ENCODE results near the gene IST1.
A peak's percentile ranks its signal among the peaks of the same experiment; 100 is the strongest.
"Not testable (repeated sequence)": the region's sequence is repeated elsewhere in the genome, so short reads cannot be mapped to it uniquely, and the experiment has no call there.

Gene IST1

DNA sequence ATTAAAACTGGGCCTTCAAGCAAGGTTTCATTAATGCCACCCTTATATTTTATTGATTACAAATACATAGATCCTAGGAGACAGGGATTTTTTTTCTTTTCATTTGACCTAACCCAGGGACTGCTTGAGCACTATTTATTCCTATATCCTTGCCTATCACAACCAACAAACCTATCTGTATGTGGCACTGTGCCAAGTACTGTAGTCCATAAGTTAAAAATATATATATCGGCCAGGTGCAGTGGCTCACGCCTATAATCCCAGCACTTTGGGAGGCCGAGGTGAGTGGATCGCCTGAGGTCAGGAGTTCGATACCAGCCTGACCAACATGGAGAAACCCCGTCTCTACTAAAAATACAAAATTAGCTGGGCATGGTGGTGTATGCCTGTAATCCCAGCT is 28.2 kb upstream of the IST1 start:
- not testable (repeated sequence) for H3K9me3 Mint-ChIP-seq, H3K4me3 Mint-ChIP-seq, H3K36me3 Mint-ChIP-seq, H3K27me3 Mint-ChIP-seq, H3K27ac Mint-ChIP-seq
- peaks cover 18% of the 10 kb centered on the region for H3K4me1 Mint-ChIP-seq

GRCh38 chr16:71867939-71868338 is 27.4 kb upstream of the IST1 start:
- H3K27ac Mint-ChIP-seq: no peak overlapping the region
- H3K27me3 Mint-ChIP-seq: no peaks in the 10 kb centered on the region
- peaks cover 9% of the 10 kb centered on the region for H3K36me3 Mint-ChIP-seq
- no peaks in the 10 kb centered on the region for H3K9me3 Mint-ChIP-seq
- no peak overlapping the region for H3K4me3 Mint-ChIP-seq
- peaks cover 26% of the 10 kb centered on the region for H3K4me1 Mint-ChIP-seq

DNA sequence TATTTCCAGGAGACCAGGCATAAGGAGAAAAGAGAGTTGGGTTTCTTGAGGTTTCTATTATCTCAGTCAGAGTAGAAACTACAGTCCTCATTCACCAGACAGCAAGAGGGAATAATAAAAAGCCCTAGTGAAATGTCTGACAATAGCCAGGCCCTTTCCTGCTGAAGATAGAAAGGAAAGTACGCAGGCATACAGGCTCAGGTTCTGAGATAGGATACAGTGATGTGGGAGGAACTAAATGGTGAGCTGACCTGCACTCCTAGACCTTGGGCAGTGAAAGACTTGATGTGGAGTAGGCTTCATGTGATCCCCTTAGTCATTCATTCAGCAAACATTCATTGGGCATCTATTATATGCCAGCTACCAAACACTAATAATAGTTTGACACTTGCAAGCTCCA is 26.2 kb upstream of the IST1 start:
- H3K36me3 Mint-ChIP-seq: peaks cover 9% of the 10 kb centered on the region

GRCh38 chr16:71870818-71871217 is 24.5 kb upstream of the IST1 start:
- H3K27ac Mint-ChIP-seq: peak overlapping the region; percentile 27
- no peaks in the 10 kb centered on the region for H3K9me3 Mint-ChIP-seq
- H3K4me3 Mint-ChIP-seq: no peak overlapping the region
- H3K4me1 Mint-ChIP-seq: peaks cover 23% of the 10 kb centered on the region
- H3K36me3 Mint-ChIP-seq: peaks cover 5% of the 10 kb centered on the region
- H3K27me3 Mint-ChIP-seq: no peaks in the 10 kb centered on the region

More for the DNA sequence above, 26.2 kb upstream of the IST1 start:
- no peak overlapping the region for H3K4me3 Mint-ChIP-seq
- H3K27me3 Mint-ChIP-seq: no peaks in the 10 kb centered on the region
- H3K9me3 Mint-ChIP-seq: no peaks in the 10 kb centered on the region
- no peak overlapping the region for H3K27ac Mint-ChIP-seq
- H3K4me1 Mint-ChIP-seq: peaks cover 30% of the 10 kb centered on the region

DNA sequence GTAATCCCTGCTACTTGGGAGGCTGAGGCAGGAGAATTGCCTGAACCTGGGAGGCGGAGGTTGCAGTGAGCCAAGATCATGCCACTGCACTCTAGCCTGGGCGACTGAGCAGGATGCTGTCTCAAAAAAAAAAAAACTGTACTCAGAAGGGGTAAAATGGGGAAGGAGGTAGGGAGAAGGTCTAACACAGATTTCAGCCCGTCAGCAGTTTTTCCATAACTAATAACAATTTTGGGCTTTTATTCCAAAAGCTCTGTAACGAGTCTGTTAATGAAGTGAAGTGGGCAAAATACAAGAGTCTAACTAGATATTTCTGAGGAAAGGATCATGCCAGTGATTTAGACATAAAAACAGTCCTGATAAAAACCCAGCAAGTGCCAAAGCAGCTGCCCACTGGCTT is 22.1 kb upstream of the IST1 start:
- Mint-ChIP-seq H3K27me3 (no peaks in the 10 kb centered on the region), H3K4me3 (peak overlapping the region; percentile 59), H3K4me1 (peaks cover 23% of the 10 kb centered on the region), H3K9me3 (no peaks in the 10 kb centered on the region), H3K36me3 (peaks cover 5% of the 10 kb centered on the region), H3K27ac (peak overlapping the region; percentile 86)

DNA sequence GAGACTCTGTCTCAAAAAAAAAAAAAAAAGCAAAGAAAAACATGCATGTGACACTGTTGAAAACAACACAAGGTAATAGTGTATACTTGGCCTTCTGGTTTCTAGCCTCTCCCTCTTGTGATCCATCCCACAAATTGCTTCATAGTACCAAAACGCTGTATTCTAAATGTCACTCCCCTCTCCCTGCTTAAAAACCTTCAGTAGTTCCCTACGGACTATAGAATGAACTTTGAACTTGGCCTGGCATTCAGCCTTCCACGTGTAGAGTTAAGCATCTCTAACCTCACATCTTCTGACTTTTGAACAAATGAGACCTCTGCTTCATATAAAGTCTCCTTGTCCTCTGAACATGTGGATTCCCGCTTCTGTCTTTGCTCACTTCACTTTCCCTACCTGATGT is 16.4 kb upstream of the IST1 start:
- no peaks in the 10 kb centered on the region for H3K27me3 Mint-ChIP-seq
- peaks cover 44% of the 10 kb centered on the region for H3K4me1 Mint-ChIP-seq
- H3K9me3 Mint-ChIP-seq: no peaks in the 10 kb centered on the region
- peaks cover 6% of the 10 kb centered on the region for H3K36me3 Mint-ChIP-seq
- H3K4me3 Mint-ChIP-seq: no peak overlapping the region
- H3K27ac Mint-ChIP-seq: peak overlapping the region; percentile 80

- H3K36me3 Mint-ChIP-seq: peaks cover 6% of the 10 kb centered on the region
- peaks cover 50% of the 10 kb centered on the region for H3K4me1 Mint-ChIP-seq
- H3K4me3 Mint-ChIP-seq: peak overlapping the region; percentile 44
- H3K9me3 Mint-ChIP-seq: no peaks in the 10 kb centered on the region
- H3K27me3 Mint-ChIP-seq: no peaks in the 10 kb centered on the region
- peak overlapping the region; percentile 55 for H3K27ac Mint-ChIP-seq
Observed at GRCh38 chr16:71880176-71880575, 15.2 kb upstream of the IST1 start.

DNA sequence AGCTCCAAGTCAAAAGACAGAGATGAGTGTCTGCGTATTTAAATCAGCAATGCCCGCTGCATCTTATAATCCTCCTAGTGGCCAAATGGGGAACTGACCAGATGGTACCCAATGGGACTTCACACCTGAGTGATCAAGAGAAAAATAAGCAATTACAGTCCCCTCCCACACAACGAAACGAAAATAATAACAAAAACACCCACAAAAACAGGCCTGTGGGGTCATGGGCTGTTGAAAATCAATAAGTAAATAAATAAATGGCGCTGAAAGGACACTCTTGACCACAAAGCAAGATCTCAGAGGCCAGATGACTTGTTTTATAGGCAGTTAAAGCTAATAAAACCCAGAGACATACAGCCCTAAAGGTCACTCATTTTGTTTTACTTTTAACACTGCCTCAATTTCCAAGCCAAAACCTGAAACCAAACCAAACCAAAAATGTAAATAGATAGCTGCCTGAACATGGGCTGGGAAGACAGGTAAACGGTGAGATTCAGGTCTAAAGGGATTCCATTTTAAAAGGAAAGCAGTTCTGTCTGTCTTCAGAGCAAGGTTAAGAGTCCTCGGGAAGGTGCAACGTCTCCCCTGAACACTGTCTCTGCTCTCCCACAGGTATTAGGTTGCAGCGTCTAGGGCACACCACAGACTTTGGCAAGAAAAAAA is 12.7 kb upstream of the IST1 start:
- Mint-ChIP-seq H3K9me3 (no peaks in the 10 kb centered on the region), H3K36me3 (peaks cover 6% of the 10 kb centered on the region), H3K27ac (peak overlapping the region; percentile 81), H3K4me1 (peaks cover 55% of the 10 kb centered on the region), H3K27me3 (no peaks in the 10 kb centered on the region), H3K4me3 (peak overlapping the region; percentile 81)

- Mint-ChIP-seq H3K4me3 (peak overlapping the region; percentile 81), H3K27me3 (no peaks in the 10 kb centered on the region), H3K4me1 (peaks cover 55% of the 10 kb centered on the region), H3K9me3 (no peaks in the 10 kb centered on the region), H3K36me3 (peaks cover 6% of the 10 kb centered on the region), H3K27ac (peak overlapping the region; percentile 81)
Observed at GRCh38 chr16:71883168-71883848, 12.0 kb upstream of the IST1 start.

DNA sequence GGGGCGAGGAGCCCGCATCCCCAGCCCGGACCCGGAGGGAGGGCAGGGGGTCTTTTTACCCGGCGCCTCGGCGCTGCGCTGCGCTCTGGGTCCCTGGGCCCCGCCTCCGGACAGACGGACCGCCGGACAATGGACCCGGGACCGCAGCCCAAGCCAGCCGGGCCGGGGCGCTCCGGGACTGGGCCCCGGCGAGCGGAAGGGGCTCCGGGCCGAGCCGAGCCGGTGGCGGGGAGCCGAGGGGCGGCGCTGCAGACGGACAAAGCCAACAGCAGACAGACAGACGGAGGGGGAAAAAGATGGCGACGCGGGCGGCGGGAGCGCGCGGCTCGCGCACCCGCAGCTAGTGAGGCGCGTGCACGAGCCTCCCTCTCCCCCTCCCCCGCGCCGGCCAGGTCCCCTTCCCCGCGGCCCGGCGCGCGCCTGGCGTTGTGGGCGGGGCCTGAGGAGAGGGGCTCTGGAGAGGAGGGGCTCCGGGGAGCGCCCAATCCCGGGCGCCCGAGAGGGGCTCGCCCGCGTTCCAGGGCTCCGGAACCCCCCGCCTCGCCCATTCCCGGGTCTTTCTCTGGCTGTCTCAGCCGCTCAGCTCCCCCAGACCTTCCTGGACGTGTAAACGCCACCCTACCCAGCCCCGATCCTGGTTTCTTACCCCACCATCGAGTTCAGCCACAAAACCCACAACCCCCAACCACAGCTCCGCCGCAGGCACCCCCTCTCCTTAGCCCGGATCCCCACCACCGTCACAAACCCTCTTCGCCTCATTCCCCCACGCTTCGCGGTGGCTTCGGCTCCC is 11.3 kb upstream of the IST1 start, which contains the start of gene ZNF821:
Gene ZNF821, minus strand, starts transcription at position 334 of the 790 bp plus-strand sequence. CDS start 4,236 bp downstream, outside the sequence.
- no peaks in the 10 kb centered on the region for H3K27me3 Mint-ChIP-seq
- peaks cover 51% of the 10 kb centered on the region for H3K4me1 Mint-ChIP-seq
- H3K36me3 Mint-ChIP-seq: peaks cover 4% of the 10 kb centered on the region
- peak within 1 kb of the TSS; percentile 92 for H3K4me3 Mint-ChIP-seq
- peak within 1 kb of the TSS; percentile 83 for H3K27ac Mint-ChIP-seq
- no peaks in the 10 kb centered on the region for H3K9me3 Mint-ChIP-seq

DNA sequence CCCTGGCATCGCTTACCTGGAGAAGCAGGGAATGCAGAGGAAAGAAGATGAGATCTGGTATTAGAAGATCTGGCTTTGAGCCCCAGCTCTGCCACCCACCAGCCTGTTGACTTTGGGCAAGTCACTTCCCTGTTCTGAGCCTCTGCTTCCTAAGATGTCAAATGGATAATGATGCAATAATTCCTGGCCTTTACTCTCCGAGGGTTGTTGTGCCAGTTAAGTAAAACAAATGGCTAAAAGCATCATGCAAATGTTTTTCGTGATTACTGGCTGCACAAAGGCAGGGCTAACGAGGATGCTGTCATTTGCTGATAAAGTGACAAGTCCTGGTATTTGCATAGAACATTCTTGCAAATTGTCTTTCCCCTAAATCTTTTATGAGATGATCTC is 10.1 kb upstream of the IST1 start:
- Mint-ChIP-seq H3K27ac (peak overlapping the region; percentile 9), H3K36me3 (no peaks in the 10 kb centered on the region), H3K4me1 (peaks cover 38% of the 10 kb centered on the region), H3K27me3 (no peaks in the 10 kb centered on the region), H3K9me3 (no peaks in the 10 kb centered on the region), H3K4me3 (peak overlapping the region; percentile 92)

- H3K27ac Mint-ChIP-seq: no peak overlapping the region
- peaks cover 13% of the 10 kb centered on the region for H3K4me1 Mint-ChIP-seq
- no peaks in the 10 kb centered on the region for H3K36me3 Mint-ChIP-seq
- no peak overlapping the region for H3K4me3 Mint-ChIP-seq
- H3K27me3 Mint-ChIP-seq: no peaks in the 10 kb centered on the region
- H3K9me3 Mint-ChIP-seq: no peaks in the 10 kb centered on the region
Observed at GRCh38 chr16:71889147-71889546, 6.2 kb upstream of the IST1 start.

GRCh38 chr16:71893888-71894228 is 1.5 kb upstream of the IST1 start:
- Mint-ChIP-seq H3K4me3 (peak overlapping the region; percentile 97), H3K4me1 (peaks cover 18% of the 10 kb centered on the region), H3K27me3 (no peaks in the 10 kb centered on the region), H3K27ac (peak overlapping the region; percentile 70), H3K9me3 (no peaks in the 10 kb centered on the region), H3K36me3 (peaks cover 2% of the 10 kb centered on the region)

DNA sequence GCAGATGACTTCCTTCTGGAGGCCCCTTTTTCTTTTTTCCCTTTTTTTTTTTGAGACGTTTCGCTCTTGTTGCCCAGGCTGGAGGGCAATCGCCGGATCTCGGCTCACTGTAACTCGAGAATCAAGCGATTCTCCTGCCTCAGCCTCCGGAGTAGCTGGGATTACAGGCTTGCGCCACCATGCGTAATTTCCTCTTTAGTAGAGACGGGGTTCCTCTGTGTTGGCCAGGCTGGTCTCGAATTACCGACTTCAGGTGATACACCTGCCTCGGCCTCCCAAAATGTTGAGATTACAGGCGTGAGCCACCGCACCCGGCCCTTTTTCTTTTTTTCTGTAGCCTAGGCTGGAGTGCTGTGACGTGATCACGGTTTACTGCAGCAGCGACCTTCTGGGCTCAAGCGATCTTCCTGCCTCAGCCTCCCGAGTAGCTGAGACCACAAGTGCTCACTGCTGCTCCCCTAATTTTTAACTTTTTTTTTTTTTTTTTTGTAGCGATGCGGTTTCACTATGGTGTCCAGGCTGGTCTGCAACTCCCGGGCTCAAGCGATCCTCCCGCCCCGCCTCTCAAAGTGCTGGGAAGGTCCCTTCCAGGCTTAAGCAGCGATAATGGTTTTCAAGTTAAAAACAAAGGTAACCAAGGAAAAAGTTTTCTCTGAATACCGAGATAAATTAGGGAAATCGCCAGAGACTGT is 956 bp upstream of the IST1 start:
- H3K4me3 Mint-ChIP-seq: peak overlapping the region; percentile 97
- H3K4me1 Mint-ChIP-seq: peaks cover 24% of the 10 kb centered on the region
- peak overlapping the region; percentile 99 for H3K27ac Mint-ChIP-seq
- H3K9me3 Mint-ChIP-seq: no peaks in the 10 kb centered on the region
- no peaks in the 10 kb centered on the region for H3K27me3 Mint-ChIP-seq
- H3K36me3 Mint-ChIP-seq: peaks cover 2% of the 10 kb centered on the region

- Mint-ChIP-seq H3K36me3 (peaks cover 2% of the 10 kb centered on the region), H3K27ac (peak overlapping the region; percentile 99), H3K27me3 (no peaks in the 10 kb centered on the region), H3K9me3 (no peaks in the 10 kb centered on the region), H3K4me1 (peaks cover 38% of the 10 kb centered on the region), H3K4me3 (peak overlapping the region; percentile 97)
Observed at GRCh38 chr16:71895679-71896365, 491 bp downstream of the IST1 start.
